Chondrocyte (in vitro differentiated cells): ENCODE measurements around the gene HSPB1. TPM values are rescaled to one million over a fixed set of nuclear protein-coding genes. Genes with fewer than 3 reads are reported as not detected.
A peak's percentile ranks its signal among the peaks of the same experiment; 100 is the strongest.

ENCODE experiments used
- DNase-seq: peaks from one replicate; pipeline ENCODE4 v3.0.0; 2021; ENCODE audit warnings: mixed read lengths, low spot score
- H3K27ac Mint-ChIP-seq: one replicate; pipeline ENCODE4 v1.8.0; 2021; ENCODE audit warnings: mild to moderate bottlenecking, moderate library complexity, mixed read lengths; ENCODE audit not compliant: unreplicated experiment
- H3K27me3 Mint-ChIP-seq: 2 replicates; pipeline ENCODE4 v1.8.0; 2021; ENCODE audit warnings: low read depth, mixed read lengths
- H3K36me3 Mint-ChIP-seq: 2 replicates; pipeline ENCODE4 v1.8.0; 2021; ENCODE audit warnings: low read depth, mixed read lengths
- H3K4me1 Mint-ChIP-seq: 2 replicates; pipeline ENCODE4 v1.8.0; 2021; ENCODE audit warnings: low read depth, mild to moderate bottlenecking, mixed read lengths
- H3K4me3 Mint-ChIP-seq: one replicate; pipeline ENCODE4 v1.8.0; 2021; ENCODE audit warnings: mild to moderate bottlenecking, moderate library complexity, mixed read lengths; ENCODE audit not compliant: unreplicated experiment
- H3K9me3 Mint-ChIP-seq: 2 replicates; pipeline ENCODE4 v1.8.0; 2021; ENCODE audit warnings: low read depth, mixed read lengths
- CTCF ChIP-seq: fragments of 200-600 bp; sonication (generic); IDR thresholded peaks from 2 replicates; pipeline ENCODE4 v1.5.0; 2021; ENCODE audit warnings: antibody characterized with exemption, mild to moderate bottlenecking, moderate library complexity
- total RNA-seq: library from RNA; stranded (reverse); gene quantifications from 3 replicates; pipeline ENCODE4 v1.2.1, GENCODE V29; 2021

HSPB1 gene
- total RNA-seq, 1 donor from 2014 or later: 1,322 TPM

DNA sequence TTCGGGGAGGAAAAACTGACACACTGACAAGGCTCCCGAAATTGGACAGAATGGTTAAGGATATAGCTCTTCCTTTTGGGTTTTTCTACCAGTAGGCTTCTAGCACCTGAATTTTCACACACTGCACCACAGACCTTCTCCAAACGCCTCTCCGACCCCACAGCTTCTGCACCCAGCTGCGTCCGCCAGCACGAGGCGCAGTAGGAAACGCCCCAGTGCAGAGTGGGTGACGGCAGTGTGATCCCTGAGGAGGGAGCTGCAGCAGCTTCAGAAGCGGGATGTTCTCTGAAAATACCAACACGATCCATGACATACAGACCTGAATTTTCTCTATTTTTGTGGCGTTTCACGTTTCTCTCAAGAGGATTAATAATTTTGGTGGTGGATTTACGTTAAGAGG, 25.9 kb downstream of the HSPB1 start:
- Mint-ChIP-seq H3K4me1 (peaks cover 48% of the 10 kb centered on the region), H3K27ac (peak overlapping the region; percentile 18), H3K27me3 (no peaks in the 10 kb centered on the region), H3K4me3 (no peak overlapping the region), H3K36me3 (peaks cover 36% of the 10 kb centered on the region), H3K9me3 (no peaks in the 10 kb centered on the region)
- no peak for DNase-seq
- TF ChIP-seq CTCF: no peak

DNA sequence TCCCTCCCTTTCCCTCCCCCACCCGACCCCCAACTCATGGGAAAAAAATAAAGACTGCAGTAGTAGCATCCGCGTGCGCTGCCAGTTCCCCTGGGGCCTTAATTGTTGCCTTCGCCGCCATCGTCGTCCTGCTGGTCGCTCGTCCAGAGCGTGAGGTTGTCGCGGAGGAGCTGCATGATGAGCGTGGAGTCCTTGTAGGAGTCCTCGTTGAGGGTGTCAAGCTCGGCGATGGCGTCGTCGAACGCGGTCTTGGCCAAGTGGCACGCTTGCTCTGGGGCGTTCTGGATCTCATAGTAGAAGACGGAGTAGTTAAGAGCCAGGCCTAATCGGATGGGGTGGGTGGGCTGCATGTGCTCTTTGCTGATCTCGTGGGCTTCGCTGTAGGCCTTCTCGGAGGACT, 27.0 kb downstream of the HSPB1 start:
- DNase-seq: no peak
- no peaks in the 10 kb centered on the region for H3K9me3 Mint-ChIP-seq
- TF ChIP-seq CTCF: no peak
- H3K4me1 Mint-ChIP-seq: peaks cover 53% of the 10 kb centered on the region
- H3K36me3 Mint-ChIP-seq: peaks cover 33% of the 10 kb centered on the region
- peak overlapping the region; percentile 14 for H3K27ac Mint-ChIP-seq
- H3K4me3 Mint-ChIP-seq: no peak overlapping the region
- H3K27me3 Mint-ChIP-seq: no peaks in the 10 kb centered on the region

DNA sequence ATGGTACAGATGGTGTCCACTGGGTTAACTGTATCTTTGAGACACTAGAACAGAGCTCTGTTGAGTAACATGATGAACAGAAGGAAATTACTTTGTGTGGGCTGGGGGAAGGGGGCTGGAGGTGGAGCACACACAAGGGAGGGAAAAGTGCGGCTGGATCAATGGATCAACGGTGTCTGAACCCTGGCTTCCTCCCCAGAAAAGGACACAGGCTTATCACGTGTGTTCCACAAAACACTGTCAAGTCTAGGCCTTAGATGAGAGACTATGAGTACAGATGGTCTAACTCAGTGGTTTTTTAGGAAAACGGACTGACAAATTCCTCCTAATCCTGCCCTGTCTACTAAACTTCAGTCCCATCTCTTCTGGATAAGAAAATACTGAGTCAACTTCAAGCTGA, 27.8 kb downstream of the HSPB1 start:
- Mint-ChIP-seq H3K27ac (peak overlapping the region; percentile 1), H3K4me1 (peaks cover 53% of the 10 kb centered on the region), H3K4me3 (no peak overlapping the region), H3K27me3 (no peaks in the 10 kb centered on the region), H3K9me3 (no peaks in the 10 kb centered on the region), H3K36me3 (peaks cover 32% of the 10 kb centered on the region)
- no peak for TF ChIP-seq CTCF
- DNase-seq: no peak

DNA sequence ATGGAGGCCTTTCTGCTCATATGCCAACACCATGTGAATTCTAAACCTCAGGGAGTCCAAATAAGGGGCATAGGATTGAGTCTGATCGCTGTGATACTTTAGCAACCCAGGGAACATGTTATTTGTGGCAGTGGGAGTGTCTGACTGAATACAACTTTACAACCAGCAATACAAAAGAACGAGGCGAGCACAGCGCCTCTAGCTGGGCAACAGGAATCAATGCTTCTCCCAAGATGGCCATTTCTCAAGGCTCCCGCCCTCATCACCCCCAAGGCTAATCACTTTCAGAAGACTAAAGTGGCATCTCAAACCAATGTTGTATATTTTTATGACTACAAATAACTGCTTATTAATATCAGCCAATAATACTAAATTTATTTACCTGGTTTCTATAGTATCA, 28.2 kb downstream of the HSPB1 start:
- Mint-ChIP-seq H3K9me3 (no peaks in the 10 kb centered on the region), H3K4me3 (no peak overlapping the region), H3K36me3 (peaks cover 32% of the 10 kb centered on the region), H3K4me1 (peaks cover 53% of the 10 kb centered on the region), H3K27me3 (no peaks in the 10 kb centered on the region), H3K27ac (peak overlapping the region; percentile 0)
- TF ChIP-seq CTCF: no peak
- no peak for DNase-seq

DNA sequence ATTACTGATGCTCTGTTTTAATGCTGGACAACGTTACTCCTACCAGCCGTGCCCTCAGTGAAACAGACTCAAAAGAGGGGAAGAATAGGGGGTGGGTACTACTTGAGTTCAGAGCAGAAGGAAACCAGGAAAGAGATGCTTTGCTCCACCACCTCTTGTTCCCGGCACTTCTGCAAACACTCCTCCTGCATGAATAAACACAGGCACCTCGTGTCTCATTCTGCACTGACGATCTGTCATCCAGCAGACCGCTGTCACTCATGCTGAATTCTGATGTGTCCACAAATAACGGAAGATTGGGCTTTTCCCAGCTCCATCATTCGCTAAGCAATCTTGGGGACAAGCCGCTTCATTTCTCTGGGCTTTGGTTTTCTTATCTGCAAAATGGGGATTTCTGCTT, 29.6 kb downstream of the HSPB1 start:
- Mint-ChIP-seq H3K36me3 (peaks cover 26% of the 10 kb centered on the region), H3K27me3 (no peaks in the 10 kb centered on the region), H3K9me3 (no peaks in the 10 kb centered on the region), H3K4me1 (peaks cover 54% of the 10 kb centered on the region), H3K4me3 (no peak overlapping the region), H3K27ac (no peak overlapping the region)
- TF ChIP-seq CTCF: no peak
- DNase-seq: no peak
